Kidney (tissue), 14 donors: Measurements from ENCODE around the gene PLGRKT. TPM values are rescaled to one million over a fixed set of nuclear protein-coding genes. Genes with fewer than 3 reads are reported as not detected.

Experiments
- DNase-seq, 5 donors: peaks; one replicate each; pipeline ENCODE4 v3.0.0-alpha.2; 2013 to 2020
- FAIRE-seq: peaks from 2 replicates; lab custom pipeline; 2012; peaks lifted over from hg19 to GRCh38; lab: Jason Lieb, UNC
- H3K27ac ChIP-seq, 2 donors: one replicate each; pipeline ENCODE4 v1.7.0; 2013; ENCODE audit warnings: low read depth in 2 of 2, low read length in 2 of 2, inconsistent platforms in 1 of 2
- H3K27me3 ChIP-seq: one replicate; pipeline ENCODE4 v1.7.1; 2013; ENCODE audit warnings: low read length, inconsistent platforms; ENCODE audit not compliant: control insufficient read depth, insufficient read depth
- H3K36me3 ChIP-seq, 3 donors: one replicate each; pipeline versions ENCODE4 v1.7.0 to v1.7.1; 2013; ENCODE audit warnings: low read length in 3 of 3, control low read depth in 1 of 3, inconsistent platforms in 1 of 3; ENCODE audit not compliant: insufficient read depth in 3 of 3, control insufficient read depth in 2 of 3
- H3K4me1 ChIP-seq, 3 donors: one replicate each; pipeline versions ENCODE4 v1.7.0 to v1.7.1; 2013; ENCODE audit warnings: low read length in 3 of 3, inconsistent platforms in 1 of 3, low read depth in 1 of 3; ENCODE audit not compliant: control insufficient read depth in 2 of 3, insufficient read depth in 2 of 3
- H3K4me3 ChIP-seq, 3 donors: one replicate each; pipeline versions ENCODE4 v1.7.0 to v1.8.1; 2013; ENCODE audit warnings: low read length in 3 of 3, control low read depth in 1 of 3, inconsistent platforms in 1 of 3
- H3K9ac ChIP-seq, 3 donors: one replicate each; pipeline versions ENCODE4 v1.7.0 to v1.7.1; 2013; ENCODE audit warnings: low read length in 3 of 3, control low read depth in 1 of 3, inconsistent platforms in 1 of 3
- H3K9me3 ChIP-seq, 3 donors: one replicate each; pipeline versions ENCODE4 v1.7.0 to v1.7.1; 2013; ENCODE audit warnings: low read length in 3 of 3, control low read depth in 1 of 3, inconsistent platforms in 1 of 3; ENCODE audit not compliant: control insufficient read depth in 2 of 3, insufficient read depth in 1 of 3
- intact Hi-C: fragments of 100-400 bp; cut with DNase I; formaldehyde crosslinking; loops from one replicate; pipeline ENCODE4 v1.11.1; 2022
- polyA plus RNA-seq: library from polyadenylated mRNA; stranded (reverse); fragments of 350-450 nt; fragmentation: Illumina TruSeq; extraction: RNeasy Lipid Tissue Mini Kit (QIAGEN cat#74804); gene quantifications from one replicate; pipeline ENCODE4 v1.2.3, GENCODE V29; 2014; ENCODE audit warnings: low read depth, low replicate concordance; ENCODE audit not compliant: insufficient read depth
- total RNA-seq: library from RNA; stranded (reverse); fragmentation: NEBNext Ultra II Directional; extraction: Animal tissue kit (Norgen Biotek cat#: 25700); gene quantifications from one replicate; pipeline ENCODE4 v1.2.1, GENCODE V29; 2021
- TF ChIP-seq, protein P1 (sequence below): IDR thresholded peaks from 3 replicates; pipeline ENCODE4 v1.5.1; 2012; ENCODE audit warnings: mild to moderate bottlenecking, moderate library complexity, borderline replicate concordance; ENCODE audit not compliant: insufficient read depth; ENCODE audit errors: extremely low read depth
- donor health status: control.
- donor health status: control.
- donor health status: control.
- donor health status: control.
- donor health status: control.
- donor health status: DM: yes; HTN: yes; CAD: no.
- donor health status: Normal renal cell carcinoma (clear cell type).

The PLGRKT gene
- total and polyA plus RNA-seq, 2 donors from 2014 or later, result 35.2 to 50.9 TPM

DNA sequence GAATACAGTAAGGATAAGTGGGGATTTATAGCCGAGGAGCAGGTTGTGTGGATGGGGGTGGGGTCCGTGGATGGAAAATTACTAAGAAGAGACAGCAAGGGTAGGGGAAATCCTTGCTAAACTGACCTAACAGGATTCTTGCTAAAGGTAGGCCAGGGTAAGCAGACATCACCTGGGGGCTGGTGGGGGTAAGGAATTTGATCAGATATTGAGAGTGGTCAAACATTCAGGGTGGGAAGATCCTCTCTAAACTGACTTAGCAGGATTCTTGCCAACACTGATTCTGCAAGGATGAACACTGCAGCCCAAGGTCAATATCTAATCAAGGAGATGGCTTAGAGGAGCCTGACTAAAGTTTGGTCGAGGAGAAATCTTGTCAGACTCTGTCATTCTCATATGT is 2.7 kb upstream of the PLGRKT start:
- no peak for DNase-seq
- Histone ChIP-seq H3K9me3 (no peaks in the 10 kb centered on the region), H3K4me3 (no peak overlapping the region), H3K36me3 (peaks cover 0 to 5% (median 0%) of the 10 kb centered on the region in 3 donors), H3K9ac (no peak overlapping the region), H3K27ac (no peak overlapping the region), H3K27me3 (no peaks in the 10 kb centered on the region), H3K4me1 (peaks cover 0 to 9% (median 6%) of the 10 kb centered on the region in 3 donors)
- TF ChIP-seq, protein P1, sequence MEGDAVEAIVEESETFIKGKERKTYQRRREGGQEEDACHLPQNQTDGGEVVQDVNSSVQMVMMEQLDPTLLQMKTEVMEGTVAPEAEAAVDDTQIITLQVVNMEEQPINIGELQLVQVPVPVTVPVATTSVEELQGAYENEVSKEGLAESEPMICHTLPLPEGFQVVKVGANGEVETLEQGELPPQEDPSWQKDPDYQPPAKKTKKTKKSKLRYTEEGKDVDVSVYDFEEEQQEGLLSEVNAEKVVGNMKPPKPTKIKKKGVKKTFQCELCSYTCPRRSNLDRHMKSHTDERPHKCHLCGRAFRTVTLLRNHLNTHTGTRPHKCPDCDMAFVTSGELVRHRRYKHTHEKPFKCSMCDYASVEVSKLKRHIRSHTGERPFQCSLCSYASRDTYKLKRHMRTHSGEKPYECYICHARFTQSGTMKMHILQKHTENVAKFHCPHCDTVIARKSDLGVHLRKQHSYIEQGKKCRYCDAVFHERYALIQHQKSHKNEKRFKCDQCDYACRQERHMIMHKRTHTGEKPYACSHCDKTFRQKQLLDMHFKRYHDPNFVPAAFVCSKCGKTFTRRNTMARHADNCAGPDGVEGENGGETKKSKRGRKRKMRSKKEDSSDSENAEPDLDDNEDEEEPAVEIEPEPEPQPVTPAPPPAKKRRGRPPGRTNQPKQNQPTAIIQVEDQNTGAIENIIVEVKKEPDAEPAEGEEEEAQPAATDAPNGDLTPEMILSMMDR, result no peak
- intact Hi-C loops, result no loop called here
- no peak for FAIRE-seq

DNA sequence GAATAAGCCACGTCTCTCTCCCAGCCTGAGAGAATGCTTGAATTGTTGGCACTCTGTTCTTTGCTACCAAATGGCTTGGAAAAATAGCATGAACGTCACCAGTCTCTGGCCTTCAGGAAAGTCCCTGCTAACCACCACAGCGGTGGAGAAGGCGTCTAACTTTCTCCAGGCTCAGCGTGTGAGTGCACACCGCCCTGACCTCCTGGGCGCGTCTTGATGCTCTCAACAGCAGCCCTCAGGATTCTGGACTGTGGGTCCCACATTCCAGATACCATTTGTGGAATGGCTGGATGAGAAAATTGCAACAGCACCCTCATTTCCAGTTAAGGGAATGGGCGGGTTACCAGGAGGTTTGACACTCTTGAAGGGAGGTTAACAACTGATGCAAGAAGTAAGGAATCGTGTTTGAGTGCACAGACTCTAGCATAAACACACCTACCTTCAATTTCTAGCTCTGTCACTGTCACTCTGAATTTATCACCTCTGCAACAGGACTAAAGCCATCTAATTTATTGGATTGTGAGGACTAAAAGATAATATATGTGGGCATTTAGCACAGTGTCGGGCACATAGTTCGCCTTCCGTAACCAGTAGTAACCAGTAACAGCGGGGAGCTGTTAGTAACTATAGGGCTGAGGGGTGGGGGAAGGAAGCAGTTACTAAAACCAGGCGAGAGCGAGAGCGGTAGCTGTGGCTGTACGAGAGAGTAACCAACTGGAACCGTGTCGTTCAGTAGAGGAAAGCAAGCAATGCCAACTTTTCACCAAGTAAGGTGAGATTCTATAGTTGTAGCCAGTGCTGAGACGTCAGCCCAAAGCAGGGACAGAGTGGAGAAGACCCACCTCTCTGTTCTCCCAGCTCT is 807 bp upstream of the PLGRKT start:
- intact Hi-C loops, result no loop called here
- no peaks in the 10 kb centered on the region for H3K9me3 ChIP-seq
- DNase-seq (peak in 4 of 5 donors; percentile 25 to 75 (median 37)), FAIRE-seq (no peak)
- H3K4me3 ChIP-seq, result peak overlapping the region; percentile 55 to 93 (median 80)
- no peaks in the 10 kb centered on the region for H3K27me3 ChIP-seq
- TF ChIP-seq, protein P1, result no peak
- peaks cover 0 to 9% (median 6%) of the 10 kb centered on the region in 3 donors for H3K4me1 ChIP-seq
- H3K36me3 ChIP-seq, result peaks cover 0 to 7% (median 0%) of the 10 kb centered on the region in 3 donors
- H3K9ac ChIP-seq, result peak overlapping the region; percentile 3 to 68 (median 63)
- peak overlapping the region; percentile 61 to 83 for H3K27ac ChIP-seq

DNA sequence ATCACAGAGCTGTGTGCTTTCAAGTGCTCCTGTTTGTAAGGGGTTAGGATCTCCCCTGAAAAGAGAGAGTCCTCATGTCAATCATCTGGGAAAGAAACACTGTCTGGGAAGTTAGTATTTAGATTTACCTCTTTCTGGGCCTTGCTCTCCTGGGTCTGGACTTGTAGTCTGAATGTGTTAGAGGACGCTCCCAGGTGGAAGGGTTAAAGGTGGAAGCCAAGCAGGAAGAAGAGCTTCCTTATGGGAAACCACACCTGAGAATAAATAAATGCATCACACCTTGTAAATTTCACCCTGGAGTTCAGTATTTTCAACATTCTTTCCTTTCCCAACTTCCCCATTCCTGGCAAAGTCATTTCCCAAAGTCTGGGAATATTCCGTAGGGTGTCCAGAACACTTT is 1.3 kb downstream of the PLGRKT start:
- H3K27ac ChIP-seq, result no peak overlapping the region
- no peaks in the 10 kb centered on the region for H3K9me3 ChIP-seq
- peak overlapping the region in 1 of 3 donors; percentile 80 for H3K4me3 ChIP-seq
- TF ChIP-seq, protein P1, result no peak
- H3K36me3 ChIP-seq, result peaks cover 0 to 7% (median 0%) of the 10 kb centered on the region in 3 donors
- H3K9ac ChIP-seq, result peak overlapping the region in 1 of 3 donors; percentile 52
- no peak for DNase-seq
- peaks cover 0 to 9% (median 6%) of the 10 kb centered on the region in 3 donors for H3K4me1 ChIP-seq
- FAIRE-seq, result no peak
- no peaks in the 10 kb centered on the region for H3K27me3 ChIP-seq
- intact Hi-C loops, result no loop called here
